SHP77 (cell line): Measurements from ENCODE around the gene PIP4P1.
"Not testable (repeated sequence)": the region's sequence is repeated elsewhere in the genome, so short reads cannot be mapped to it uniquely, and the experiment has no call there.

Experiments used
- DNase-seq, 2 experiments: peaks; one replicate each; lab custom pipeline; 2025; lab: John Stamatoyannopoulos, UW

Gene PIP4P1

DNA sequence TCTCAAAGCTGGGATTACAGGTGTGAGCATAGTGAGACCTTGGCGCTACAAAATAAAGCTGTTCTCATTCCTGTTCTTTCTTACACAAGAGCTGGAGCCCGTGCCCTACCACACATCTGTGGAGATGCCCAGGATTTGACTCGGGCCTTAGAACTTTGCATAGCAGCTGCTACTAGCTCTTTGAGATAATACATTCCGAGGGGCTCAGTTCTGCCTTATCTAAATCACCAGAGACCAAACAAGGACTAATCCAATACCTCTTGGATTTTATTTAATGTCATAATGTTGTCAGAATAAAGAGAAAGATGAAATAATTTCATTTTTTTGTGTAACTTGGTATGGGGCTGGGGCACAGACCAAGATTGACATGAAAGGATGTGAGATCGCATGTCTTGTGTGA is 15.5 kb upstream of the PIP4P1 start:
- no peak for DNase-seq

- no peak for DNase-seq
Observed at GRCh38 chr14:20472536-20473169, 11.4 kb upstream of the PIP4P1 start.

- peak in 1 of 2 experiments; percentile 11 for DNase-seq
Observed at GRCh38 chr14:20470603-20470901, 9.3 kb upstream of the PIP4P1 start.

DNA sequence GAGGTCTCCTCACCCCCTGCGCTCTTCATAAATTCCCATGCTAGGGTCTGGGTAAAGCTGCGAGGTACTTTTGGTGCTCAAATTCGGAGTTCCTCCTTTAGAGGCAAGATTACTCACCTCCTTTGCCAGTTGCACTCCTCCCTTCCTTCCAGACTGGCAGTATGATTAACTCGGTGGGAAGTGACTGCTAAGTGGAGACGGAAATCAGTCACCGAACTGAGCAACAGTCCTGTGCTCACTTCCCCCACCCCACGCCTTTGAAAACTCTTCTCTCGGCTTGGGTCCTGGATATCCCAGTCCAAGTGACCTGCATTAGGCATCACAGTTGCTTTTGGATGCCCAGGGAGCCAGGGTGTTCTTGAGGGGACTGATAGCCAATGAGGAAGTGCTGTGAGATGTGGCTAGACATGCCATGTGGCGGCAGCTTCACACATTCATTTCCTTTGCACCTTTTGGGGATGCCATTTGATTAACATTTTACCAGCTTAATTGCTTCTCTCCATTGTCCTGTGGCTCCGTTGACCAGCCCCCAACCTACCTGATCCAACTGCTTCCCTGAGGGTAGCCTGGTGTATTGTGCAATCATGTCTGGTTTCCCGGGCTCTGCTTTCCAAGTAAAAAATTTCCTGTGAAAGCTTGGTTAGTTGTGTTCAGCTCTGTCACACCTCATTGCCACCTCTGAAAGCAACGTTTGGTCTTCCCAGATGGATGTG is 8.8 kb upstream of the PIP4P1 start:
- peak in 1 of 2 experiments; percentile 46 for DNase-seq

GRCh38 chr14:20469242-20469889 is 8.1 kb upstream of the PIP4P1 start, which contains the start of gene PNP:
Gene PNP, plus strand, starts transcription at chr14:20469406. Its CDS starts 119 bp downstream, at chr14:20469525.
- peak; percentile 98 to 99 for DNase-seq

DNA sequence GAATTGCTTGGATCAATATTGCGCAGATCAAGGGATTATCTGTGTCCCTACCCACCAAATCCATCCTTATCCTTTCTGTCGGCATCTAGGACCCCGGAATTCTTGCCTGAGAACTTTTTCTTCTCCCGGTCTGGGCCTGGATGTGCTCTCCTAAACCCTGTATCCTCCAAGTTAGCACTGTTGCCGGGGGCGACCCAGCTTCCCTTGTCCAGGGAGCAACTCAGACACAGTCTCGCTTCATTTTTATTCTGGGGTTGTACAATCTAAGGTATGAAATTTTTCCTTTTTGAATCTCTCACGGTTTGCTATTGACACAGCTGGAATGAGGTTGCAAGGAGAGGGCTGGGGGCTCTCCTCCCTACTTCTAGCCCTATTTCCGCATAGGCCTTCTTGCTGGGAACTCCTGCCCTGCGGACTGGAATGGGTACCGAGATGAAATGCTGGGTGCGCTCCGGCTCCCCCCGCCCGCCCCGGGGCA is 7.6 kb upstream of the PIP4P1 start:
- no peak for DNase-seq

GRCh38 chr14:20460458-20461224 is 593 bp downstream of the PIP4P1 start:
- peak in 1 of 2 experiments; percentile 18 for DNase-seq

- no peak for DNase-seq
Observed at GRCh38 chr14:20458031-20458789, 3.0 kb downstream of the PIP4P1 start.

GRCh38 chr14:20456971-20457370 is 4.3 kb downstream of the PIP4P1 start:
- no peak for DNase-seq

- DNase-seq, result peak; percentile 84 to 86
Observed at GRCh38 chr14:20455355-20456300, 5.6 kb downstream of the PIP4P1 start.

DNA sequence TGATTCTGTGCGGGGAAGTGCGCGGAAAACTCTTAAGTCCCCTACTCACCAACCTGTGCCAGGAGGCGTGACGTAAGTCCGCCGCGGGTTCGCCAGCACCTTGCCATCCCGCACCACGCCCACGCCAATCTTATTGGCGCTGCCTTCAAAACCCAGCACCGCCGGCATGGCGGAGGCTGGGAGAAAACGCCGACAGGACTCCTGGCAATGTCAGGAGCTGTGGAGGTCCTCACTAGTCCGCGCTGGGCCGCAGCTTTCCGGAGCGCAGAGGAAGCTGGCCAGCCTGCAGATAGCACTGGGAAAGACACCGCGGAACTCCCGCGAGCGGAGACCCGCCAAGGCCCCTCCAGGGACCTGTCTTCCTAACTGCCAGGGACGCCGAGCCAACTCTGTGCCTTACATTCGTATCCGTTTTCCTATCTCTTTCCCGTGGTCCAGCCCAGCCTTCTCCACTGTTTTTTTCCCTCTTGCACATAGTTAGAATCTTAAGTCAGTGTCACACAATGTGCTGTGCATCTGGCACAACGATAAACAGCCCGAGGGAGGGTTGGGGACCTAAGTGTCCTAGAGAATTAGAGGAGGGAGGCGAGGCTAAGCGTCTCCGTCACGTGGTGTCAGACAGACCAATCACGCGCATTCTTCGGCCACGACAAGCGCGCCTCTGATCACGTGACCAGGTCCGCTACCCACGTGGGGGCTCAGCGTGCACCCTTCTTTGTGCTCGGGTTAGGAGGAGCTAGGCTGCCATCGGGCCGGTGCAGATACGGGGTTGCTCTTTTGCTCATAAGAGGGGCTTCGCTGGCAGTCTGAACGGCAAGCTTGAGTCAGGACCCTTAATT is 6.5 kb downstream of the PIP4P1 start, which contains the start of the genes APEX1 and OSGEP:
Gene APEX1 (plus strand): TSS at position 711 of the 839 bp plus-strand sequence. CDS start 420 bp downstream, outside the sequence.
Gene OSGEP (minus strand): TSS at position 297 of the 839 bp plus-strand sequence. CDS start 129 bp downstream, at position 168.
- DNase-seq, result peak; percentile 99 to 100

- DNase-seq, result not testable (repeated sequence)
Observed at GRCh38 chr14:20452831-20453230, 8.4 kb downstream of the PIP4P1 start.

GRCh38 chr14:20446889-20447288 is 14.3 kb downstream of the PIP4P1 start:
- no peak for DNase-seq

DNA sequence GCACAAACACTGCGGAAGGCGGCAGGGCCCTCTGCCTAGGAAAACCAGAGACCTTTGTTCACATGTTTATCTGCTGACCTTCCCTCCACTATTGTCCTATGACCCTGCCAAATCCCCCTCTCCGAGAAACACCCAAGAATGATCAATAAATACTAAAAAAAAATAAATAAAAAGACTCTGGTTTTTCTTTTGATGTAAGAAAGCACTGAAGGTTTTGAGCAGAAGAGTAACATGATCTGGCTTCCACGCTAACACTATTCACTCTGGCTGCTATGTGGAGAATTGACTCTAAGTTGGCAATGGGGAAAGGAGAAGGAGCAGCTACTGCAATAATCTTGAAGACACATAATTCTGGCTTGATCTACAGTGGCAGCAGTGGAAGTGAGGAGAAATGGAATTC is 17.6 kb downstream of the PIP4P1 start:
- DNase-seq, result not testable (repeated sequence)

GRCh38 chr14:20441461-20441860 is 19.8 kb downstream of the PIP4P1 start:
- DNase-seq, result no peak

GRCh38 chr14:20440882-20441281 is 20.4 kb downstream of the PIP4P1 start:
- DNase-seq, result no peak

- no peak for DNase-seq
Observed at GRCh38 chr14:20440465-20440864, 20.8 kb downstream of the PIP4P1 start.

GRCh38 chr14:20438664-20439063 is 22.6 kb downstream of the PIP4P1 start:
- DNase-seq, result no peak

GRCh38 chr14:20436363-20436755 is 24.9 kb downstream of the PIP4P1 start:
- DNase-seq, result no peak
